Brain microvascular endothelial cell (primary cell): ENCODE results near the gene GJD3.

Source experiments
- DNase-seq: peaks from one replicate; pipeline ENCODE4 v3.0.0-alpha.2; 2020
- H3K27ac ChIP-seq: fragments of 250-450 bp; sonication (Bioruptor Pico); 2 replicates; pipeline ENCODE4 v1.5.1; 2020; ENCODE audit warnings: mild to moderate bottlenecking, moderate library complexity
- H3K27me3 ChIP-seq: fragments of 250-450 bp; sonication (Bioruptor Pico); replicated peaks from 2 replicates; pipeline ENCODE4 v1.5.1; 2020; ENCODE audit warnings: mild to moderate bottlenecking
- H3K36me3 ChIP-seq: fragments of 250-450 bp; sonication (Bioruptor Pico); replicated peaks from 2 replicates; pipeline ENCODE4 v1.5.1; 2020; ENCODE audit warnings: mild to moderate bottlenecking
- H3K4me3 ChIP-seq: 2 replicates; pipeline ENCODE4 v1.5.1; 2011; ENCODE audit warnings: low read depth, mild to moderate bottlenecking, control low read depth, low read length, moderate library complexity
- CTCF ChIP-seq: IDR thresholded peaks from 2 replicates; pipeline ENCODE4 v1.5.1; 2011; ENCODE audit warnings: low read depth, mild to moderate bottlenecking, moderate library complexity, low read length, control low read depth, inconsistent platforms; ENCODE audit errors: missing control alignments
- in situ Hi-C: cut with HindIII; loops from 2 replicates; pipeline ENCODE4 v1.10.0; 2017; ENCODE audit warnings: low sequenced_read_pairs, low pct_ligation_motif_present

Gene GJD3

GRCh38 chr17:40342504-40343218, 21.9 kb downstream of the GJD3 start:
- Histone ChIP-seq H3K27me3 (no peaks in the 10 kb centered on the region), H3K27ac (peak overlapping the region; percentile 96), H3K4me3 (peak overlapping the region; percentile 81), H3K36me3 (no peaks in the 10 kb centered on the region)
- peak; percentile 1 for TF ChIP-seq CTCF
- DNase-seq = no peak
- in situ Hi-C loops = no loop called here

GRCh38 chr17:40341808-40342503, 22.6 kb downstream of the GJD3 start:
- peak overlapping the region; percentile 96 for H3K27ac ChIP-seq
- H3K4me3 ChIP-seq = peak overlapping the region; percentile 81
- TF ChIP-seq CTCF = no peak
- no peaks in the 10 kb centered on the region for H3K27me3 ChIP-seq
- in situ Hi-C loops = no loop called here
- peak; percentile 66 for DNase-seq
- no peaks in the 10 kb centered on the region for H3K36me3 ChIP-seq

GRCh38 chr17:40340880-40341807, 23.4 kb downstream of the GJD3 start:
- in situ Hi-C loops = no loop called here
- no peaks in the 10 kb centered on the region for H3K36me3 ChIP-seq
- peak; percentile 21 for TF ChIP-seq CTCF

GRCh38 chr17:40340327-40340726, 24.2 kb downstream of the GJD3 start:
- in situ Hi-C loops = no loop called here
- Histone ChIP-seq H3K36me3 (no peaks in the 10 kb centered on the region), H3K27ac (no peak overlapping the region), H3K4me3 (no peak overlapping the region), H3K27me3 (no peaks in the 10 kb centered on the region)
- no peak for DNase-seq
- no peak for TF ChIP-seq CTCF

More at GRCh38 chr17:40340880-40341807, 23.4 kb downstream of the GJD3 start:
- peak overlapping the region; percentile 96 for H3K27ac ChIP-seq
- H3K27me3 ChIP-seq = no peaks in the 10 kb centered on the region
- peak overlapping the region; percentile 81 for H3K4me3 ChIP-seq
- peak; percentile 84 for DNase-seq

- Histone ChIP-seq H3K27ac (no peak overlapping the region), H3K4me3 (no peak overlapping the region), H3K36me3 (no peaks in the 10 kb centered on the region), H3K27me3 (no peaks in the 10 kb centered on the region)
- no peak for DNase-seq
- TF ChIP-seq CTCF = no peak
- in situ Hi-C loops = no loop called here
These were observed 25.4 kb downstream of the GJD3 start for GRCh38 chr17:40338941-40339649.
